ENCODE measurements around the gene PHKB.

PHKB gene

GRCh38 chr16:47565454-47565853 lies 104.3 kb downstream of the PHKB start:
- DNase-seq (ENCODE audit: low spot score) = peak; percentile 46
- FAIRE-seq = no peak

GRCh38 chr16:47567321-47567720 lies 106.2 kb downstream of the PHKB start:
- DNase-seq (ENCODE audit: low spot score) (no peak), FAIRE-seq (no peak)

GRCh38 chr16:47568351-47568750 lies 107.2 kb downstream of the PHKB start:
- FAIRE-seq (no peak), DNase-seq (ENCODE audit: low spot score) (no peak)

- FAIRE-seq = no peak
Measured at GRCh38 chr16:47571049-47571448, 109.9 kb downstream of the PHKB start.

GRCh38 chr16:47571711-47572110 lies 110.6 kb downstream of the PHKB start:
- no peak for FAIRE-seq
- no peak for DNase-seq (ENCODE audit: low spot score)

More at GRCh38 chr16:47571049-47571448, 109.9 kb downstream of the PHKB start:
- no peak for DNase-seq (ENCODE audit: low spot score)

- DNase-seq (ENCODE audit: low spot score) (peak; percentile 22), FAIRE-seq (no peak)
Measured at GRCh38 chr16:47574091-47575054, 113.2 kb downstream of the PHKB start.

- DNase-seq (ENCODE audit: low spot score) (no peak), FAIRE-seq (no peak)
Measured at GRCh38 chr16:47577029-47577428, 115.9 kb downstream of the PHKB start.

GRCh38 chr16:47578033-47578432 lies 116.9 kb downstream of the PHKB start:
- no peak for FAIRE-seq
- no peak for DNase-seq (ENCODE audit: low spot score)

- DNase-seq (ENCODE audit: low spot score) (no peak), FAIRE-seq (no peak)
Measured at GRCh38 chr16:47578573-47578972, 117.4 kb downstream of the PHKB start.

GRCh38 chr16:47581114-47581513 lies 120.0 kb downstream of the PHKB start:
- no peak for FAIRE-seq

GRCh38 chr16:47584464-47585225 lies 123.5 kb downstream of the PHKB start:
- FAIRE-seq (no peak), DNase-seq (ENCODE audit: low spot score) (no peak)

More at GRCh38 chr16:47581114-47581513, 120.0 kb downstream of the PHKB start:
- no peak for DNase-seq (ENCODE audit: low spot score)

- no peak for DNase-seq (ENCODE audit: low spot score)
- no peak for FAIRE-seq
Measured at GRCh38 chr16:47586121-47586520, 125.0 kb downstream of the PHKB start.

GRCh38 chr16:47590472-47590871 lies 129.3 kb downstream of the PHKB start:
- DNase-seq (ENCODE audit: low spot score) (no peak), FAIRE-seq (no peak)

GRCh38 chr16:47592232-47592631 lies 131.1 kb downstream of the PHKB start:
- no peak for FAIRE-seq
- DNase-seq (ENCODE audit: low spot score) = no peak

- no peak for FAIRE-seq
- DNase-seq (ENCODE audit: low spot score) = no peak
Measured at GRCh38 chr16:47599512-47599911, 138.4 kb downstream of the PHKB start.

- DNase-seq (ENCODE audit: low spot score) = no peak
- no peak for FAIRE-seq
Measured at GRCh38 chr16:47600376-47600775, 139.2 kb downstream of the PHKB start.

GRCh38 chr16:47604306-47604705 lies 143.2 kb downstream of the PHKB start:
- FAIRE-seq (no peak), DNase-seq (ENCODE audit: low spot score) (no peak)

GRCh38 chr16:47611042-47611441 lies 149.9 kb downstream of the PHKB start:
- DNase-seq (ENCODE audit: low spot score) = no peak
- FAIRE-seq = peak; percentile 35

- DNase-seq (ENCODE audit: low spot score) (no peak), FAIRE-seq (no peak)
Measured at GRCh38 chr16:47611848-47612493, 150.8 kb downstream of the PHKB start.

- FAIRE-seq (no peak), DNase-seq (ENCODE audit: low spot score) (no peak)
Measured at GRCh38 chr16:47612711-47613110, 151.6 kb downstream of the PHKB start.

- FAIRE-seq (no peak), DNase-seq (ENCODE audit: low spot score) (no peak)
Measured at GRCh38 chr16:47613251-47613650, 152.1 kb downstream of the PHKB start.

GRCh38 chr16:47617732-47618131 lies 156.6 kb downstream of the PHKB start:
- no peak for DNase-seq (ENCODE audit: low spot score)
- no peak for FAIRE-seq
